ENCODE measurements around the gene KCNH2.

Gene KCNH2

DNA sequence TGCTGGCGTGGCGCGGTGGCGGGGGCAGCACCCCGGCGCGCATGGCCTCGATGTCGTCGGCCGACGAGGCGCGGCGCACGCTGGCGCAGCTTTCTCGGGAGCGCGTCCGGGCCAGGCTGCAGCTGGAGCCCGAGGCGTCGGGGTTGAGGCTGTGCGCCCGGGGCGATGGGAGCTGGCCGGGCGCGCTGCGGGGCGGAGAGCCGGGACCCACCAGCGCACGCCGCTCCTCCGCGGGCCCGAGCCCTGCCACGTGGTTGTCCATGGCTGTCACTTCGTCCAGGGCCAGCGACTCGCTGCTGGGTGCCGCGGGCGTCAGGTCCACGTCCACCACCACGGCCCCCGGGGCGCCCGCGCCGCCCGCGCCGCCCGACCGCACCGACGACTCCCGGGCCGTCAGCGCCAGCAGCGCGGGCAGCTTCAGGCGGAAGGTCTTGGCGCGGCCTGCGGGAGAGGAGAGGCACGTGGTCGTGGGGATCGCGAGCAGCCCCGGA lies 20.0 kb downstream of the KCNH2 start:
- H3K9me3 ChIP-seq, result no peaks in the 10 kb centered on the region
- H3K27ac ChIP-seq, result no peak overlapping the region
- TF ChIP-seq Cebpa-rat (IDR thresholded peaks at IDR 0.05), result no peak
- H4K20me1 ChIP-seq, result peaks cover 62% of the 10 kb centered on the region
- peaks cover 36% of the 10 kb centered on the region for H3K4me1 ChIP-seq
- no peaks in the 10 kb centered on the region for H3K27me3 ChIP-seq
- H3K4me2 ChIP-seq, result no peak overlapping the region
- no peaks in the 10 kb centered on the region for H3K36me3 ChIP-seq
- H3K9ac ChIP-seq, result no peak overlapping the region
- H3K4me3 ChIP-seq, result no peak overlapping the region

DNA sequence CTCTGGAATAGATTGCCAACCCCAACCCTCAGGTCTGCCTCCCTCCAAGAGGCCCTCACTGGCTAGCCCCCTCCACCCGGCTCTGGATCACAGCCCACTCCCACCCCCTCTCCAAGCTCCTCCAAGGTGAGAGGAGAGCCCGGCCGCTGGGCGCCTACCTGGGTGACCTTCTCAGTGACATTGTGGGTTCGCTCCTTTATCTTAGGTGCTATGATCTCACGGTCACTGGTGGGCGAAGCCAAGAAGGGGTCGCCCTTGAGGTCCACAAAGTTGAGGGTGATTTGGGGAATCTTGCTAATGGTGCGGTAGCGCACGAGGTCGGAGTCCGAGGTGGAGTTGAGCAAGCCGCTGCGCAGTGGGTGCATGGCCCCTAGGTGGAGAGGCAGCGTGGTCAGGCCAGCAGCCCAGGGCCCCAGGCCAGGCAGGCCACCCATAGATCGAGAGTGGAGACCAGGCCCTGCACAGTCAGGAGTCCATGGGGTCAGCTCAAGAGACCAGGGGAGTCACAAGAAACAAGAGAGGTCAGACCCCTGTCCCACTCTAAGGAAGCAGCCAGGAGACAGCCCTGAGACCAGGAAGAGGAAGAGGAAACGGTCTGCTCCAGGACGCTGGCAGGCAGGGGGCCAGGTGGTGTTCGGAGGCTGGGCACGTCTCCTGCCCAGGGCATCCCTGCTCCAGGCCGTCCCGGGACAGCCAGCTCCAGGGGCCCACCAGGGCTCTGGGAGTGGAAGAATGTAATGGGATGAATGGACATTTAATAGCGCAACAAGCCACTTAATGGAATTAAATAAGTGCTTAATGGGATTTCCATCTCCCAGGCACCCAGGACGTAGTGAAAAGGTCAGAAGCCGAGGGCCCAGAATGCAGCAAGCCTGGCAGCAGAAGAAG lies 20.7 kb downstream of the KCNH2 start:
- H3K36me3 ChIP-seq, result peaks cover 7% of the 10 kb centered on the region; the same call in 1 of the 2 replicates
- no peak for TF ChIP-seq Cebpa-rat (IDR thresholded peaks at IDR 0.05)
- H3K27ac ChIP-seq, result no peak overlapping the region
- no peak overlapping the region for H3K4me3 ChIP-seq
- no peaks in the 10 kb centered on the region for H3K9me3 ChIP-seq
- peaks cover 29% of the 10 kb centered on the region for H3K4me1 ChIP-seq
- H3K27me3 ChIP-seq, result no peaks in the 10 kb centered on the region
- no peak overlapping the region for H3K4me2 ChIP-seq
- H4K20me1 ChIP-seq, result peaks cover 55% of the 10 kb centered on the region
- no peak overlapping the region for H3K9ac ChIP-seq

DNA sequence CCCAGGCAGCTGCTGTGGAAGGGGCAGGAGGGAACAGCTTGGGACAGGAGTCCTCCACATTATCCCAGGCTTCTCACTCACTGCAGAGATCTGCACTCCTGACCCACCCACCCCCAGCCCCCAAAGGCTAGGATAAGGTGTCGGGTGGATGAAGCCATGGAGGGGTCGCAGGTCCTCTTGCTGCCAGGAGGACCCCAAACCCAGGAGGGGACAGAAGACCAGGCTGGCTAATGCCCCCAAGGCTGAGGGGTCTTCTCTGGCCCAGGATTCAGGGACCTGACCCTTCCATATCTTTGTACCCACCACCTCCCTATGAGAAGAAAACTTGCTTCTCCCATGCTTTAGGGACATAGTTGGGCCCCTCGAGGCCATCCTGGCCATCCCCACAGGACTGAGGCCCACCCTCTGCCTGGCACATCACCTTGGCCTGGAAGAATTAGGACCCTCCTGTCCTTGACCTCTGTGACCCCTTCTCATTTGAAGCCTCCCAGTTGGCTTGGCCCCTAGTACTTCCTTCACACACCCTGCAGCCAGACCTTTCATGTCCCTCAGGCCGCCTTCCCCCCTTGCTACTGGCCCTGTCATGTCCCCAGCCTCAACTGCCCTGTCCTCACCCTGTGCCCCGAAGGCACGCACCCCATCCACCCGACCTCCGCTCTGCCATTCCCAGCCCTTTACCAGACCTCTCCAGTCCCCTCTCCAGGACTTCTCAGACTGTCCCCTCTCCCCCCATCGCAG lies 21.6 kb downstream of the KCNH2 start:
- Histone ChIP-seq H3K4me3 (no peak overlapping the region), H3K9ac (no peak overlapping the region), H3K4me2 (no peak overlapping the region), H3K27ac (no peak overlapping the region), H3K27me3 (no peaks in the 10 kb centered on the region), H3K36me3 (peaks cover 15% of the 10 kb centered on the region; the same call in 1 of the 2 replicates), H4K20me1 (peaks cover 47% of the 10 kb centered on the region), H3K4me1 (peaks cover 21% of the 10 kb centered on the region), H3K9me3 (no peaks in the 10 kb centered on the region)
- no peak for TF ChIP-seq Cebpa-rat (IDR thresholded peaks at IDR 0.05)

DNA sequence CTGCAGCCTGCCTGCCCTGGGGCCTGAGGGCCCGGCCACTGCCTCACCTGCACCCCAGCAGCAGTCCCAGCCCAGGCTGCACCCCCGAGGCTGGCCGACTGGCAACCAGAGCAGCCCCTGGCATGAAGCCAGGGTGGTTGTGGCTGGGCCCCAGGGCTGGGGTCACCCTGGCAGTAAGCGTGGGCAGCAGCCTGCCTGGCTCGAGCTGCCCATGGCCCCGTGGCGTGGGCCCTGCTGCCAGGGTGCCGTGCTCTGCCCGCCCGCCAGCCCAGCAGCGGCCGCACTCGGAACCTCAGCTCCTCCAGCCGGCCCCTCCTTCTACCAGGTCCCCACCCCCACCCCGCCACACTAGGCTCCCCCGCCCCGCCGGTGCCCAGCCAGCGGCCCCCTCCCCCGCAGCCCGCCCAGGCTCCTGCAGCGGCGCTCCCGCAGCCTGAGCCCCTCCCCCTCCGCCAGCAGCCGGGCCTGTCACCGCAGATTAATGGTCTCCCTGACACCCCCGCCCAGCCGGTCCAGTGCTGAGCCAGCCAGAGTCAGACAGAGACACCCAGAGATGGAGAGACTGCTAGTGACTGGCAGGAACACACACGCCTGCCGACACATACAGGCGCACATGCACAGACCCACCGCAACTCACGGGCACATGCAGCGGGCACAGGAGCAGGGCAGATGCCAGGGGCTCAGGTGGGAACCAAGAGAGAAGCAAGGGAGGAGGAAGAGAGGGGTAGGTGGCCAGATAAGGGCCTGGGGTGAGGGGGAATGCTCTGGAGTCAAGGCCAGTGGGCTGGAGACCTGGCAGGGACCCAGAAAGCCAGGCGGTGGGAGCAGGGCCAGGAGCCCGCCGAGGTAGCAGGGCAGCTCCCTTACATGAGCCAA lies 22.4 kb downstream of the KCNH2 start:
- no peaks in the 10 kb centered on the region for H3K27me3 ChIP-seq
- no peak overlapping the region for H3K27ac ChIP-seq
- peaks cover 39% of the 10 kb centered on the region for H4K20me1 ChIP-seq
- no peaks in the 10 kb centered on the region for H3K9me3 ChIP-seq
- peaks cover 23% of the 10 kb centered on the region; the same call in 1 of the 2 replicates for H3K36me3 ChIP-seq
- peaks cover 13% of the 10 kb centered on the region for H3K4me1 ChIP-seq
- no peak overlapping the region for H3K9ac ChIP-seq
- no peak for TF ChIP-seq Cebpa-rat (IDR thresholded peaks at IDR 0.05)
- no peak overlapping the region for H3K4me3 ChIP-seq
- H3K4me2 ChIP-seq, result no peak overlapping the region

DNA sequence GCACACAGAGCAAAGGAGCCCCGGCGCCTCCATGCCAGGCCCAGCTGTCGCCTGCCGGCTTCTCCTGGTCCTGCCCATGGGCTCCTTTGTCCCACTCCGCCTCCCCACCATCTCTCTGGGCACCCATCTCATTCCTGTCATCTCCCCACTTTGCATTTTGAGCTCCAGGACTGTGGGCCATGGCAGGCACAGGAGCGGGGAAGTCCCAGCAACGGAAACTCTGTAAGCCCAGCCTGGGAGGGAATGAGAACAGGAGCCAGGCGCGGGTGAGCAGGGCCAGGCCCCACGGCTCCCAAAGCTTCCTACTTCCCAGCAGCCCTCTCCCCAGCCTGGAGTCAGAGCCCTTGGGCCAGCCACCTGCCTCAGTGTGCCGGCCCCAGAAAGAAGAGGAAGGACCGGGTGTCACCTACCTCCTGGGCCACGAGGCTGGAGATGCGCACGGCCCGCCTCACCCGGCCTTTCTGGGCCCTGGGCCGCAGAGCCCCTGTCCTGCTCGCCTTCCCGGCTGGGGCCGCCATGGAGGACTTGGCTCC lies 23.1 kb downstream of the KCNH2 start:
- TF ChIP-seq Cebpa-rat (IDR thresholded peaks at IDR 0.05), result no peak
- Histone ChIP-seq H3K27ac (no peak overlapping the region), H4K20me1 (peaks cover 33% of the 10 kb centered on the region), H3K4me1 (peaks cover 13% of the 10 kb centered on the region), H3K27me3 (no peaks in the 10 kb centered on the region), H3K36me3 (peaks cover 25% of the 10 kb centered on the region; the same call in 1 of the 2 replicates), H3K9me3 (no peaks in the 10 kb centered on the region), H3K4me3 (no peak overlapping the region), H3K9ac (no peak overlapping the region), H3K4me2 (no peak overlapping the region)

DNA sequence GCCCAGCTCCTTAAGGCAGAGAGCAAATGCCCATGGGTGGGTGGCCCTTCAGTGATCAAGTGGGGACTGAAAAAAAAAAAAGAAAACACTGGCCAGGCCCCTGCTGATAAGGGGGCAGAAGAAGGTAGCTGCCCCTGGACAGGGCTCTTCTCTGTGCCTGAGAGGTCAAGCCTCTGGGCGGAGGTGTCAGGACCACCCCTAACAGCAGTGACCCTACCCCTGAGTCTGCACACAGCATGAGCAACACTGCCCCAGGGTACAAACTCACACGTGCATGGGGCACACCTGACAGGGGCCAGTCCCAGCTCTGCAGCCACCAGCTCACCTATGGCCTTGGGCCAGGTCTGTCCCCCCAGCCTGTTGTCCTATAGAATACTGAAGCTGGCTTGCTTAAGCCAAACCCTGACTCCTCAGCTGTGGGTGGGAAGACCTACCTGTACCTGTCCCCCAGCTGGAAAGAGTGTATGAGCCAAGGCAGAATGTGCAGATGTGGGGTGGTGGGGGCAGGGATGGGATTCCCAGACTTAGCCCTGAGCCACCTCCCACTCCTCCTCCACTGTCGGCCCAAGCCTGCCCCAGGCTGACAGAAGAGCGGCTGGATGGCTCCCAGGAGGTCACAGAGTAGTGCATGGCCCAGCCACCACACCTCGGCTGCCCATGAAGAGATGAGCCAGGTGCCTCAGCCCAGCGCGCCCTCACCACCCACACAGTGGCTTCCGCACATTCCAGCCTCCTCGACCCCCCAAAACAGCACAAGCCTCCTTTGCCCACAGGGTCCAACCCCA lies 23.7 kb downstream of the KCNH2 start:
- Histone ChIP-seq H3K27me3 (no peaks in the 10 kb centered on the region), H3K4me1 (peaks cover 14% of the 10 kb centered on the region), H3K36me3 (peaks cover 25% of the 10 kb centered on the region; the same call in 1 of the 2 replicates), H4K20me1 (peaks cover 27% of the 10 kb centered on the region), H3K27ac (no peak overlapping the region), H3K9me3 (no peaks in the 10 kb centered on the region), H3K4me2 (no peak overlapping the region), H3K4me3 (no peak overlapping the region), H3K9ac (no peak overlapping the region)
- no peak for TF ChIP-seq Cebpa-rat (IDR thresholded peaks at IDR 0.05)

DNA sequence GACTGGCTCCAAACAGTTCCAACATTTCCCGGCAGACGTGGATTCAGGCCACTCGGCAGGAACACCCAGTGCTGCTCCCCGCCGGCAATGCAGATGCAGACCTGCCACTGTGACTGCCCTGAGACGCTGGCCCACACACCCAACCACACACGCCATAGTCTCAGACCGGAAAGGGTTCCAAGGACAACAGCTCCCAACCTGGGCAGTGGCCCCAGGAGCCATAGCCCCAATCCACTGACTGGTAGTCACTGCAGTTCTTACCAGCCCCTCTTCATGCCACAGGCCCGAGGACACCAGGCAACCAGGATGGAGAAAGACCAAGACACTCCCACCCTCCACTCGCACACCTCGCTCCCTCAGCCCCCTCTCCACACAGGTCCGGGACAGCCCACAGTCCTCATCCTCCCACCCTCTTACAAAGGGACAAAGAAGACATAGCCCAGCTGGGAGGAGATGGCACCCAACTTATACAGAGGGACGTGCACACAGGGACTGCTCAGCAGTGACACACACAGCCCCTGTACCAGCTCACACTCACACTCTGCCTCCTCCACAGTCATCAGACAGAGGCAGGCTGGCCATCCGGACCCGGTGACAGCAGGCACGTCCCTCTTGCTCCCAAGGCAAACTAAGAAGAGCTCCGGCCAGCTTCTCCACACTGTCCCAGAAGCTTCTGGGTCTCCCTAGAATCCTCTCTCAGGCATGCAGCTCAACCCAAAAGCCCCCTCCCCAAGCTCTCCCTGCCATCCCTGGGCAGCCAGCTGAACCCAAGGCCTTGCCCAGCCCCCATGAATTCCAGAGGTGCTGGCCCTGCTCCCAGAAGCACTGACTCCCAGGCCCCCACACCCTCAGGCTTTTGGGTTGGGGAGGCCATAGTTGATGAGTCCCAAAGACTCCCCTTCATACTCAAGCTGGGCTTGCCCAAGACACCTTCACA lies 24.8 kb downstream of the KCNH2 start:
- H3K4me3 ChIP-seq, result no peak overlapping the region
- H3K27ac ChIP-seq, result no peak overlapping the region
- no peak overlapping the region for H3K9ac ChIP-seq
- no peaks in the 10 kb centered on the region for H3K27me3 ChIP-seq
- peaks cover 25% of the 10 kb centered on the region; the same call in 1 of the 2 replicates for H3K36me3 ChIP-seq
- H3K9me3 ChIP-seq, result no peaks in the 10 kb centered on the region
- TF ChIP-seq Cebpa-rat (IDR thresholded peaks at IDR 0.05), result no peak
- H4K20me1 ChIP-seq, result peaks cover 16% of the 10 kb centered on the region; the same call in 1 of the 2 replicates
- no peak overlapping the region for H3K4me2 ChIP-seq
- peaks cover 17% of the 10 kb centered on the region for H3K4me1 ChIP-seq
